Vagina (tissue), 2 donors: ENCODE measurements around the gene MGMT.

Experiments used
- CTCF ChIP-seq, 3 experiments: fragments of 450-650 bp in 2 of 3; fragments of 200-600 bp in 1 of 3; sonication (generic) in 1 of 3; IDR thresholded peaks; one replicate each; pipeline ENCODE4 v1.5.1; 2017 to 2019; ENCODE audit warnings: antibody characterized with exemption in 3 of 3, mild to moderate bottlenecking in 2 of 3, moderate library complexity in 2 of 3
- POLR2A ChIP-seq, 2 donors: fragments of 450-650 bp; IDR thresholded peaks; one replicate each; pipeline ENCODE4 v1.6.1; 2017; ENCODE audit warnings: antibody characterized with exemption in 2 of 2, mild to moderate bottlenecking in 2 of 2, moderate library complexity in 2 of 2
- POLR2AphosphoS5 ChIP-seq, 2 donors: sonication (generic); formaldehyde crosslinking; IDR thresholded peaks; one replicate each; pipeline ENCODE4 v1.9.0; 2017; ENCODE audit warnings: antibody characterized with exemption in 2 of 2, mild to moderate bottlenecking in 2 of 2, low read depth in 1 of 2; ENCODE audit not compliant: insufficient read depth in 1 of 2

DNA sequence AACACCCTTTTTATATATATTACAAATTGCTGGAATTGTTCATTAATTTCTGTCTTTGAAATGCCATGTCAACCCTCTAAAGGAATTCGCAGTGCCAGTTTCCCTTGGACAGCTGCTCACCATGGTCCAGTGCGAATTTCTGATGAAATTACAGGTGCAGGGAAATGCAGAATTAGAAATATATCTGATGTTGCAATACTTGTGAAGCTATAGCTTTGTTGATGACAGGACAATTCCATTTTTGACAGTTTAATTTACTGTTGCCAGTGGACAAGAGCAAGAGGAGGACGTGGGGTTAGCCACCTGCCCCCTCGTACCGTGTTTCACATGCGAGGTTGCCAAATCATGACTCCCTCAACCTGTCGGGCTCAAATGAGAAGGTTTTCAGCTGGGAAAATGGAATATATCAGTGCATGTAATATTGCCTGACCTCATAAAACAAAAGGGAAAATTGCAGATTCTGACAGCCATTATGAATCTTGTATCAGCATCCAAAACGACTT is 140.6 kb downstream of the MGMT start:
- TF ChIP-seq CTCF (IDR thresholded peaks at IDR 0.05) (no peak), POLR2A (IDR thresholded peaks at IDR 0.05) (no peak), POLR2AphosphoS5 (IDR thresholded peaks at IDR 0.05; ENCODE audit: insufficient read depth in 1 of 2, low read depth in 1 of 2) (no peak)
